OCI-LY7 (cell line): ENCODE results near the gene ACVRL1. TPM values are rescaled to one million over a fixed set of nuclear protein-coding genes. Genes with fewer than 3 reads are reported as not detected.

ENCODE experiments used
- BruUV-seq: library from RNA; stranded (reverse); fragments of 400-500 nt; replicated peaks from 2 replicates; lab custom pipeline; 2021; lab: Mats Ljungman, UMichigan
- CTCF ChIA-PET: fragments of 300-600 bp; sonication (Branson Sonifier 250); formaldehyde crosslinking; loops from one replicate; lab custom pipeline; 2022; ENCODE audit warnings: antibody characterized with exemption; ENCODE audit not compliant: unreplicated experiment; lab: Charles Lee
- POLR2A ChIA-PET: fragments of 300-600 bp; sonication (Branson Sonifier 250); formaldehyde crosslinking; loops from one replicate; lab custom pipeline; 2022; ENCODE audit warnings: antibody characterized with exemption; lab: Charles Lee
- DNase-seq: peaks from one replicate; pipeline ENCODE4 v3.0.0-alpha.2; 2015; ENCODE audit warnings: low spot score
- H2AFZ ChIP-seq: fragments of 200-600 bp; sonication (generic), shearing (Covaris generic); 2 replicates; pipeline ENCODE4 v1.6.1; 2014; ENCODE audit warnings: mild to moderate bottlenecking, antibody characterized with exemption, low read length, moderate library complexity
- H3K27ac ChIP-seq: fragments of 200-600 bp; sonication (generic); 2 replicates; pipeline ENCODE4 v1.5.1; 2014; ENCODE audit warnings: mixed run types, low read depth, mild to moderate bottlenecking, moderate library complexity, low read length, inconsistent platforms; ENCODE audit not compliant: poor library complexity, severe bottlenecking
- H3K36me3 ChIP-seq: fragments of 200-600 bp; sonication (generic); 2 replicates; pipeline ENCODE4 v1.6.1; 2014; ENCODE audit warnings: mild to moderate bottlenecking, antibody characterized with exemption, low read length, moderate library complexity, mixed read lengths; ENCODE audit not compliant: insufficient read depth
- H3K4me1 ChIP-seq: fragments of 200-600 bp; sonication (generic); 2 replicates; pipeline ENCODE4 v1.5.1; 2014; ENCODE audit warnings: mild to moderate bottlenecking, low read length; ENCODE audit not compliant: insufficient read depth, poor library complexity, severe bottlenecking
- H3K4me2 ChIP-seq: fragments of 200-600 bp; sonication (generic); 2 replicates; pipeline ENCODE4 v1.6.1; 2014; ENCODE audit warnings: mild to moderate bottlenecking, low read length
- H3K4me3 ChIP-seq: fragments of 200-600 bp; sonication (generic); 2 replicates; pipeline ENCODE4 v1.5.1; 2014; ENCODE audit warnings: mild to moderate bottlenecking, low read depth, low read length; ENCODE audit not compliant: poor library complexity, severe bottlenecking
- H3K79me2 ChIP-seq: fragments of 200-600 bp; sonication (generic); 2 replicates; pipeline ENCODE4 v1.6.1; 2016; ENCODE audit warnings: low read depth, mild to moderate bottlenecking, low read length, moderate library complexity, mixed read lengths; ENCODE audit not compliant: insufficient read depth
- H3K9me2 ChIP-seq: fragments of 200-600 bp; sonication (generic); 2 replicates; pipeline ENCODE4 v1.6.1; 2016; ENCODE audit warnings: mild to moderate bottlenecking, low read length, mixed read lengths; ENCODE audit not compliant: insufficient read depth
- H3K9me3 ChIP-seq: fragments of 200-600 bp; sonication (generic); 2 replicates; pipeline ENCODE4 v1.6.1; 2014; ENCODE audit warnings: mild to moderate bottlenecking, mixed run types, low read length, mixed read lengths
- H4K20me1 ChIP-seq: fragments of 200-600 bp; sonication (generic); 2 replicates; pipeline ENCODE4 v1.6.1; 2014; ENCODE audit warnings: mild to moderate bottlenecking, antibody characterized with exemption, low read length, moderate library complexity, mixed read lengths; ENCODE audit not compliant: insufficient read depth
- EZH2phosphoT487 ChIP-seq: fragments of 200-600 bp; sonication (generic); IDR thresholded peaks from 2 replicates; pipeline ENCODE4 v1.6.1; 2018; ENCODE audit warnings: low read depth, borderline replicate concordance, mild to moderate bottlenecking, mixed run types, antibody characterized with exemption, low read length, moderate library complexity, mixed read lengths
- intact Hi-C: fragments of 100-400 bp; cut with micrococcal nuclease; formaldehyde crosslinking; loops from one replicate; pipeline ENCODE4 v1.10.0; 2022; ENCODE audit not compliant: unreplicated experiment
- total RNA-seq, 2 experiments: library from RNA; depleted of rRNA in 1 of 2; stranded (reverse); fragments of >200 nt in 1 of 2; shearing (Covaris generic) in 1 of 2; gene quantifications; 2 replicates each; pipeline ENCODE4 v1.2.3, GENCODE V29; 2014 to 2022
- TF ChIP-seq, protein P1 (sequence below): fragments of 200-600 bp; sonication (generic); conservative IDR thresholded peaks from 2 replicates; pipeline ENCODE4 v1.5.1; 2014; ENCODE audit warnings: mild to moderate bottlenecking, antibody characterized with exemption, low read length, moderate library complexity, mixed read lengths

The ACVRL1 gene
- total RNA-seq, 2 experiments from 2014 or later, result not detected

- Histone ChIP-seq H4K20me1 (no peaks in the 10 kb centered on the region), H3K79me2 (no peaks in the 10 kb centered on the region), H2AFZ (no peak overlapping the region), H3K4me2 (no peak overlapping the region), H3K9me2 (no peaks in the 10 kb centered on the region), H3K4me3 (no peak overlapping the region), H3K9me3 (no peaks in the 10 kb centered on the region), H3K27ac (no peak overlapping the region), H3K4me1 (peaks cover 18% of the 10 kb centered on the region), H3K36me3 (no peaks in the 10 kb centered on the region)
- CTCF ChIA-PET, result interaction anchor here (0.6 kb wide), 1 partner anchor 102 kb away, joined by 3 read pairs; no protein-coding TSS in a partner anchor
- TF ChIP-seq, protein P1, sequence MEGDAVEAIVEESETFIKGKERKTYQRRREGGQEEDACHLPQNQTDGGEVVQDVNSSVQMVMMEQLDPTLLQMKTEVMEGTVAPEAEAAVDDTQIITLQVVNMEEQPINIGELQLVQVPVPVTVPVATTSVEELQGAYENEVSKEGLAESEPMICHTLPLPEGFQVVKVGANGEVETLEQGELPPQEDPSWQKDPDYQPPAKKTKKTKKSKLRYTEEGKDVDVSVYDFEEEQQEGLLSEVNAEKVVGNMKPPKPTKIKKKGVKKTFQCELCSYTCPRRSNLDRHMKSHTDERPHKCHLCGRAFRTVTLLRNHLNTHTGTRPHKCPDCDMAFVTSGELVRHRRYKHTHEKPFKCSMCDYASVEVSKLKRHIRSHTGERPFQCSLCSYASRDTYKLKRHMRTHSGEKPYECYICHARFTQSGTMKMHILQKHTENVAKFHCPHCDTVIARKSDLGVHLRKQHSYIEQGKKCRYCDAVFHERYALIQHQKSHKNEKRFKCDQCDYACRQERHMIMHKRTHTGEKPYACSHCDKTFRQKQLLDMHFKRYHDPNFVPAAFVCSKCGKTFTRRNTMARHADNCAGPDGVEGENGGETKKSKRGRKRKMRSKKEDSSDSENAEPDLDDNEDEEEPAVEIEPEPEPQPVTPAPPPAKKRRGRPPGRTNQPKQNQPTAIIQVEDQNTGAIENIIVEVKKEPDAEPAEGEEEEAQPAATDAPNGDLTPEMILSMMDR, result no peak
- TF ChIP-seq EZH2phosphoT487, result no peak
- no TSS peak for BruUV-seq
- intact Hi-C loops, result no loop called here
- no peak for DNase-seq
- POLR2A ChIA-PET, result no interaction called here
Observed at GRCh38 chr12:51921017-51921725, 13.9 kb downstream of the ACVRL1 start.

DNA sequence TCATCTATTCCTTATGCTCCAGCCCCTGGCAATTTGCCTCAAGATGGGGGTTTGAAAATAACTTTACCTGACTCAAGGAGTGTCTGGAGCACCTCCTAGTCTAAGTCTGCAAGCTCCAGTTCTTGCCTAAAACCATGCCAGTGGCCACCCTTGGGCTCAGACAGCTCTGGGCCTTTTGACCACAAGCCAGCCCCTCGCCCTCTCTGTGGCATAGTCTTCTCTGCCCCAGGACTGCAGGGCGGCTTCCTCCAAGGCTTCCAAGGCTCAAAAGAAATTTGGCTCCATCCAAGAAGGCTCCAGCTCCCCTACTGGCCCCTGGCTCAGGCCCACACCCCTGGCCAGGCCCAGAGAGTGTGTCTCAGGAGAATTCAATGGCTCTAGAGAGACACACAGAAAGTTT is 14.8 kb downstream of the ACVRL1 start:
- intact Hi-C loops, result no loop called here
- CTCF ChIA-PET, result interaction anchor here (0.9 kb wide), 1 partner anchor 10 kb away, joined by 3 read pairs; no protein-coding TSS in a partner anchor
- no peak overlapping the region for H3K4me2 ChIP-seq
- POLR2A ChIA-PET, result no interaction called here
- H3K4me3 ChIP-seq, result no peak overlapping the region
- no peaks in the 10 kb centered on the region for H4K20me1 ChIP-seq
- H3K36me3 ChIP-seq, result no peaks in the 10 kb centered on the region
- TF ChIP-seq, protein P1, result no peak
- no peak for TF ChIP-seq EZH2phosphoT487
- no peaks in the 10 kb centered on the region for H3K79me2 ChIP-seq
- no peak overlapping the region for H3K27ac ChIP-seq
- H3K9me3 ChIP-seq, result no peaks in the 10 kb centered on the region
- no peak overlapping the region for H2AFZ ChIP-seq
- no peak for DNase-seq
- H3K4me1 ChIP-seq, result peaks cover 18% of the 10 kb centered on the region
- H3K9me2 ChIP-seq, result no peaks in the 10 kb centered on the region
- no TSS peak for BruUV-seq
